Smooth muscle cell (in vitro differentiated cells): ENCODE measurements around the gene CCDC85A. TPM values are rescaled to one million over a fixed set of nuclear protein-coding genes. Genes with fewer than 3 reads are reported as not detected.

Experiments used
- DNase-seq: peaks from one replicate; lab custom pipeline; 2025; ENCODE audit not compliant: unreplicated experiment; lab: John Stamatoyannopoulos, UW
- H2AFZ ChIP-seq: fragments of 200-600 bp; sonication (generic); 2 replicates; pipeline ENCODE4 v1.6.0; 2016; ENCODE audit warnings: antibody characterized with exemption, low read depth, mild to moderate bottlenecking
- H3F3A ChIP-seq: fragments of 200-600 bp; sonication (generic); 2 replicates; pipeline ENCODE4 v1.6.0; 2017; ENCODE audit warnings: antibody characterized with exemption, low read depth
- H3K27ac ChIP-seq: fragments of 200-600 bp; sonication (generic); 2 replicates; pipeline ENCODE4 v1.5.1; 2016; ENCODE audit warnings: low read depth, mild to moderate bottlenecking
- H3K27me3 ChIP-seq: fragments of 200-600 bp; sonication (generic); 2 replicates; pipeline ENCODE4 v1.6.1; 2016; ENCODE audit warnings: low read depth, mild to moderate bottlenecking
- H3K36me3 ChIP-seq: fragments of 200-600 bp; sonication (generic); 2 replicates; pipeline ENCODE4 v1.5.1; 2016; ENCODE audit warnings: low read depth
- H3K4me1 ChIP-seq: fragments of 200-600 bp; sonication (generic); 2 replicates; pipeline ENCODE4 v1.5.1; 2016; ENCODE audit warnings: low read depth
- H3K4me2 ChIP-seq: fragments of 200-600 bp; sonication (generic); 2 replicates; pipeline ENCODE4 v1.6.0; 2016; ENCODE audit warnings: mild to moderate bottlenecking
- H3K4me3 ChIP-seq: fragments of 200-600 bp; sonication (generic); 2 replicates; pipeline ENCODE4 v1.5.1; 2016; ENCODE audit warnings: mild to moderate bottlenecking
- H3K79me2 ChIP-seq: fragments of 200-600 bp; sonication (generic); 2 replicates; pipeline ENCODE4 v1.6.0; 2016; ENCODE audit warnings: low read depth, mild to moderate bottlenecking
- H3K9ac ChIP-seq: fragments of 200-600 bp; sonication (generic); 2 replicates; pipeline ENCODE4 v1.6.0; 2016; ENCODE audit warnings: low read depth
- H3K9me3 ChIP-seq: fragments of 200-600 bp; sonication (generic); replicated peaks from 2 replicates; pipeline ENCODE4 v1.5.1; 2016; ENCODE audit warnings: low read depth
- H4K20me1 ChIP-seq: fragments of 200-600 bp; sonication (generic); 2 replicates; pipeline ENCODE4 v1.6.0; 2016; ENCODE audit warnings: low read depth
- WGBS: methylation state at CpG from one replicate; pipeline ENCODE4 v1.1.7; 2016; ENCODE audit warnings: low lambda C conversion rate; 5-methylcytosine and 5-hydroxymethylcytosine counted together
- polyA plus RNA-seq: library from polyadenylated mRNA; unstranded; fragments of >200 nt; fragmentation: Nextera tagmentation; extraction: Ambion mirVana; gene quantifications from 2 replicates; pipeline ENCODE4 v1.2.1, GENCODE V29; 2016
- total RNA-seq: library from RNA; depleted of rRNA; stranded (reverse); fragments of >200 nt; gene quantifications from 2 replicates; pipeline ENCODE4 v1.2.3, GENCODE V29; 2014
- TF ChIP-seq, protein P1 (sequence below): fragments of 200-600 bp; sonication (generic); IDR thresholded peaks from 2 replicates; pipeline ENCODE4 v1.5.1; 2017; ENCODE audit warnings: borderline replicate concordance, mild to moderate bottlenecking, antibody characterized with exemption; ENCODE audit not compliant: insufficient read depth, poor library complexity, severe bottlenecking

The CCDC85A gene
- total and polyA plus RNA-seq, 2 experiments from 2014 or later = 0.67 to 2.1 TPM

DNA sequence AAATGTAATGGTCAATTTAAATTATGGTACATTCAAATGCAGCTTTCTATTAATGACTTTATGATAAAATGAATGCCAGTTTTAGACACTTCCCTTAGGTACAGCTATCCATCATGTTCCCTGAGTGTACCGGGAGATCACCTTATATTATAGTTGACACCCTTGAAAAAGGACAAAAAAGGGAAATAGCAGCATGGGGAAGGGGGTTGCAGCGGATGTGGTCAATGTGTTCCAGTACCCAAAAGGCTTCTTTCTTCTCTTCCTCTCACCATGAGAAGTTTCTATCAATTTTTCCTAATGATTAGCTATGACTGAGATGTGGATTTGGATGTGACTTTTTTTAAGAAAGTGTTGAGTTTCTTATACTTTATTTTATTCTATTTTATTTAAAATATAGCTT is 154.4 kb downstream of the CCDC85A start:
- no peaks in the 10 kb centered on the region for H3K9me3 ChIP-seq
- H3F3A ChIP-seq = no peaks in the 10 kb centered on the region
- H4K20me1 ChIP-seq = no peaks in the 10 kb centered on the region
- no peak overlapping the region for H3K27ac ChIP-seq
- no peaks in the 10 kb centered on the region for H3K27me3 ChIP-seq
- H3K4me3 ChIP-seq = no peak overlapping the region
- TF ChIP-seq, protein P1, sequence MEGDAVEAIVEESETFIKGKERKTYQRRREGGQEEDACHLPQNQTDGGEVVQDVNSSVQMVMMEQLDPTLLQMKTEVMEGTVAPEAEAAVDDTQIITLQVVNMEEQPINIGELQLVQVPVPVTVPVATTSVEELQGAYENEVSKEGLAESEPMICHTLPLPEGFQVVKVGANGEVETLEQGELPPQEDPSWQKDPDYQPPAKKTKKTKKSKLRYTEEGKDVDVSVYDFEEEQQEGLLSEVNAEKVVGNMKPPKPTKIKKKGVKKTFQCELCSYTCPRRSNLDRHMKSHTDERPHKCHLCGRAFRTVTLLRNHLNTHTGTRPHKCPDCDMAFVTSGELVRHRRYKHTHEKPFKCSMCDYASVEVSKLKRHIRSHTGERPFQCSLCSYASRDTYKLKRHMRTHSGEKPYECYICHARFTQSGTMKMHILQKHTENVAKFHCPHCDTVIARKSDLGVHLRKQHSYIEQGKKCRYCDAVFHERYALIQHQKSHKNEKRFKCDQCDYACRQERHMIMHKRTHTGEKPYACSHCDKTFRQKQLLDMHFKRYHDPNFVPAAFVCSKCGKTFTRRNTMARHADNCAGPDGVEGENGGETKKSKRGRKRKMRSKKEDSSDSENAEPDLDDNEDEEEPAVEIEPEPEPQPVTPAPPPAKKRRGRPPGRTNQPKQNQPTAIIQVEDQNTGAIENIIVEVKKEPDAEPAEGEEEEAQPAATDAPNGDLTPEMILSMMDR = no peak
- H3K36me3 ChIP-seq = no peaks in the 10 kb centered on the region
- no peak for DNase-seq
- no peak overlapping the region for H3K4me2 ChIP-seq
- no peak overlapping the region for H2AFZ ChIP-seq
- 97% methylated on average over 2 of the region's 2 CpGs for WGBS
- H3K79me2 ChIP-seq = no peaks in the 10 kb centered on the region
- no peak overlapping the region for H3K9ac ChIP-seq
- no peaks in the 10 kb centered on the region for H3K4me1 ChIP-seq

DNA sequence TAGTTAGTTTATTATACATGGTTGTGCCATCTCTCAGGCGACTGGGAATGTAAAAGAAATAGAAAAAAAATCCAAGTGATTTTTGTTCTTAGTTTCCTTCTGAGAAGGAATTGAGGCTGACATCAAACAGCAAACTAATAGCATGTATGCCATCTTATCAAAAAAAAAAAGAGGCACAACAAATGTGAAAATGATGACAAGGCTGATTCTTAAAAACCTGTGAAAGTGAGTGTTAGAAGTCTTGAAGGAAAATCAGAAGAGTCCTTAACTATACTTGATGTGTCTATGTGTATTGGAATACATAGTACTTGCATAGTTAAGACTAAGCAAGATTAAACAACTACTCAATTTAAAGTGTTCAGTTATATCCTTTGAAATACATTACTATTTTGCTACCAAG is 161.0 kb downstream of the CCDC85A start:
- no peak for DNase-seq
- Histone ChIP-seq H3K27ac (no peak overlapping the region), H3K4me2 (no peak overlapping the region), H3K36me3 (no peaks in the 10 kb centered on the region), H3F3A (no peaks in the 10 kb centered on the region), H3K27me3 (no peaks in the 10 kb centered on the region), H3K9ac (no peak overlapping the region), H3K9me3 (no peaks in the 10 kb centered on the region), H2AFZ (no peak overlapping the region), H3K4me1 (no peaks in the 10 kb centered on the region), H3K4me3 (no peak overlapping the region), H4K20me1 (no peaks in the 10 kb centered on the region), H3K79me2 (no peaks in the 10 kb centered on the region)
- TF ChIP-seq, protein P1 = no peak
- WGBS = 93% methylated on average over 1 of the region's 1 CpG

DNA sequence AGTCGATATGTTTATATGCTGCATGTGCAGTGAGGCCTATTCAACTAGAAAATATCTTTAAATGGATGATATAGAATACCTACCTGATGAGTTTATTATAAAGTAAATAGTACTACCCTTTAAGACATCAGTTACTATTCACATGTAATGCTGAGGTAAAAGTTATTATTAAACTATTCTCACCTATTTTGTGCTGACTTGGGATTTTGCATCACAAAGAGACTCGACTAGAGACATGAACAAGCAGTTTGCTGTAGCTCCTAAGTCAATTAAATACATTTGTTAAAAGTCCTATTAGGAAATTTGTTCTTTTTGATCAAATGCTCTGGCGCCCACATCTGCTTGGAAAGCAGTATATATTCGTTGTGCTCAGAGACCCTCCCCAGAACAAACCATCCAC is 164.1 kb downstream of the CCDC85A start:
- Histone ChIP-seq H3K4me1 (no peaks in the 10 kb centered on the region), H3K4me3 (no peak overlapping the region), H3K79me2 (no peaks in the 10 kb centered on the region)

More for the DNA sequence above, 164.1 kb downstream of the CCDC85A start:
- no peak overlapping the region for H2AFZ ChIP-seq
- 80% methylated on average over 4 of the region's 4 CpGs for WGBS
- TF ChIP-seq, protein P1 = no peak
- no peaks in the 10 kb centered on the region for H3K36me3 ChIP-seq
- H3F3A ChIP-seq = no peaks in the 10 kb centered on the region
- no peaks in the 10 kb centered on the region for H3K27me3 ChIP-seq
- no peaks in the 10 kb centered on the region for H4K20me1 ChIP-seq
- no peaks in the 10 kb centered on the region for H3K9me3 ChIP-seq
- H3K4me2 ChIP-seq = no peak overlapping the region
- DNase-seq = no peak
- no peak overlapping the region for H3K9ac ChIP-seq
- H3K27ac ChIP-seq = no peak overlapping the region
